Measurements from ENCODE around the gene MCTP2. TPM values are rescaled to one million over a fixed set of nuclear protein-coding genes. Genes with fewer than 3 reads are reported as not detected.

The MCTP2 gene
- total and polyA plus RNA-seq, 2 of the 8 experiments (the other 6 are each of a cell fraction or from before 2014, with no cell fraction given), result 3.4 to 4.5 TPM

GRCh38 chr15:94354655-94355054, 123.3 kb downstream of the MCTP2 start:
- Histone ChIP-seq H3K18ac (ENCODE audit: extremely low read depth, low read length) (no peak overlapping the region), H4K8ac (ENCODE audit: extremely low read depth, insufficient read depth, low read length) (no peak overlapping the region), H3K27ac (ENCODE audit: low read depth, low read length) (no peak overlapping the region), H2BK120ac (replicated peaks; ENCODE audit: low read depth, low read length) (no peak overlapping the region), H3K79me2 (ENCODE audit: control insufficient read depth in 1 of 2, insufficient read depth in 2 of 2, low read length in 2 of 2) (no peaks in the 10 kb centered on the region), H3K14ac (ENCODE audit: insufficient read length) (no peak overlapping the region), H3K4ac (replicated peaks; ENCODE audit: insufficient read length, low read depth, low read length) (no peak overlapping the region), H2BK5ac (ENCODE audit: low read depth, low read length) (no peak overlapping the region), H3K79me1 (ENCODE audit: low read depth, low read length) (no peaks in the 10 kb centered on the region), H3K9ac (replicated peaks in 1 of 4; ENCODE audit: extremely low read depth in 1 of 4, low read depth in 3 of 4, low read length in 3 of 4) (no peak overlapping the region), H2AK5ac (ENCODE audit: low read depth, low read length) (no peak overlapping the region), H3K56ac (replicated peaks; ENCODE audit: insufficient read length, low read depth, low read length) (no peak overlapping the region), H3K4me2 (ENCODE audit: insufficient read depth in 1 of 2, low read depth in 2 of 2, low read length in 2 of 2) (no peak overlapping the region), H2BK20ac (ENCODE audit: low read length) (no peak overlapping the region), H3K4me1 (replicated peaks in 1 of 4; ENCODE audit: control insufficient read depth in 3 of 4, insufficient read depth in 4 of 4, low read length in 3 of 4) (no peaks in the 10 kb centered on the region), H4K5ac (ENCODE audit: insufficient read length, low read depth, low read length) (no peak overlapping the region), H3K4me3 (ENCODE audit: extremely low read depth in 1 of 4, insufficient read depth in 2 of 4, low read depth in 3 of 4, low read length in 4 of 4) (no peak overlapping the region), H3K23me2 (ENCODE audit: low read depth, low read length) (no peaks in the 10 kb centered on the region), H3K9me3 (ENCODE audit: insufficient read depth in 2 of 2, low read depth in 1 of 2, low read length in 1 of 2) (0 out of 4 replicates have a peak, but pooled peaks cover 0 to 3% of the 10 kb centered on the region in 2 experiments), H4K20me1 (replicated peaks in 1 of 2; ENCODE audit: control insufficient read depth in 1 of 2, insufficient read depth in 2 of 2, low read length in 2 of 2) (no peaks in the 10 kb centered on the region), H2BK15ac (ENCODE audit: low read length) (no peak overlapping the region), H2BK12ac (ENCODE audit: low read depth, low read length) (no peak overlapping the region), H3K36me3 (ENCODE audit: control insufficient read depth in 2 of 4, insufficient read depth in 4 of 4, low read length in 3 of 4) (no peaks in the 10 kb centered on the region), H4K91ac (replicated peaks; ENCODE audit: insufficient read length, low read length) (no peak overlapping the region), H3K27me3 (replicated peaks in 1 of 4; ENCODE audit: control insufficient read depth in 3 of 4, extremely low read depth in 1 of 4, insufficient read depth in 3 of 4, low read length in 3 of 4) (no peaks in the 10 kb centered on the region), H2AFZ (ENCODE audit: low read length) (no peak overlapping the region), H3K23ac (ENCODE audit: insufficient read length) (no peak overlapping the region)
- 92% methylated on average over 9 of the region's 9 CpGs; no CpG with 5 or more reads in 1 of the 2 experiments for WGBS, 2 experiments (ENCODE audit: extremely low coverage in 1 of 2, insufficient coverage in 1 of 2, insufficient read length in 1 of 2, insufficient replicate concordance in 2 of 2, low coverage in 1 of 2, low lambda C conversion rate in 2 of 2, missing lambda C conversion rate in 1 of 2)
- no peak for TF ChIP-seq TCF12 (IDR thresholded peaks at IDR 0.05; ENCODE audit: low read depth, low read length)
- no peak for TF ChIP-seq TAF1 (IDR thresholded peaks at IDR 0.05; ENCODE audit: low read depth, low read length)
- no peak for TF ChIP-seq SIX5 (IDR thresholded peaks at IDR 0.05; ENCODE audit: low read depth, low read length)
- TF ChIP-seq JUND (IDR thresholded peaks at IDR 0.05; ENCODE audit: low read length), result no peak
- no peak for TF ChIP-seq SIN3A (conservative IDR thresholded peaks at IDR 0.05 in 1 of 2, IDR thresholded peaks at IDR 0.05 in 1 of 2; ENCODE audit: low read depth in 1 of 2, low read length in 2 of 2)
- no peak for TF ChIP-seq EP300 (IDR thresholded peaks at IDR 0.05; ENCODE audit: borderline replicate concordance in 1 of 2, low read depth in 2 of 2, low read length in 2 of 2)
- FAIRE-seq (no peak), DNase-seq (ENCODE audit: low read depth in 1 of 2, low spot score in 2 of 2) (no peak)
- ChIA-PET CTCF (ENCODE audit: partially characterized antibody) (no interaction called here), POLR2A (ENCODE audit: partially characterized antibody) (no interaction called here)
